Effector CD8-positive, alpha-beta T cell (primary cell): ENCODE data around the gene CDK7.
"Not testable (repeated sequence)": the region's sequence is repeated elsewhere in the genome, so short reads cannot be mapped to it uniquely, and the experiment has no call there.

ENCODE experiments used
- DNase-seq: peaks from one replicate; lab custom pipeline; 2025; lab: John Stamatoyannopoulos, UW
- total RNA-seq, 4 experiments: gene quantifications; one replicate each; lab custom pipeline; 2026; lab: John Stamatoyannopoulos, UW

Gene CDK7
- 19.2 to 44.0 (median 28.2) reads per million in 4 experiments for total RNA-seq

GRCh38 chr5:69234457-69235268 lies at the start of gene CDK7:
Gene CDK7, plus strand, starts transcription at chr5:69234886. Its CDS starts 90 bp downstream, at chr5:69234976.
- peak; percentile 84 for DNase-seq

GRCh38 chr5:69187342-69187741 lies 47.3 kb upstream of the CDK7 start:
- no peak for DNase-seq

GRCh38 chr5:69188811-69189161 lies 45.9 kb upstream of the CDK7 start:
- DNase-seq, result no peak

- peak; percentile 86 for DNase-seq
Observed at GRCh38 chr5:69189162-69190086, 45.3 kb upstream of the CDK7 start, which contains the start of gene CENPH. Gene CENPH, plus strand, starts transcription at chr5:69189583. Its CDS starts 52 bp downstream, at chr5:69189635.

- DNase-seq, result no peak
Observed at GRCh38 chr5:69202497-69202896, 32.2 kb upstream of the CDK7 start.

GRCh38 chr5:69206528-69207190 lies 28.0 kb upstream of the CDK7 start:
- DNase-seq, result no peak

GRCh38 chr5:69209602-69210001 lies 25.1 kb upstream of the CDK7 start:
- no peak for DNase-seq

- no peak for DNase-seq
Observed at GRCh38 chr5:69211200-69211599, 23.5 kb upstream of the CDK7 start.

- DNase-seq, result no peak
Observed at GRCh38 chr5:69212022-69212421, 22.7 kb upstream of the CDK7 start.

- DNase-seq, result no peak
Observed at GRCh38 chr5:69213513-69214215, 21.0 kb upstream of the CDK7 start.

GRCh38 chr5:69217151-69217511 lies 17.6 kb upstream of the CDK7 start:
- no peak for DNase-seq

GRCh38 chr5:69217548-69218526 lies 16.8 kb upstream of the CDK7 start:
- peak; percentile 91 for DNase-seq

GRCh38 chr5:69219939-69220338 lies 14.7 kb upstream of the CDK7 start:
- no peak for DNase-seq

GRCh38 chr5:69220371-69220770 lies 14.3 kb upstream of the CDK7 start:
- not testable (repeated sequence) for DNase-seq

GRCh38 chr5:69220833-69221232 lies 13.9 kb upstream of the CDK7 start:
- not testable (repeated sequence) for DNase-seq

GRCh38 chr5:69224520-69224919 lies 10.2 kb upstream of the CDK7 start:
- no peak for DNase-seq

- no peak for DNase-seq
Observed at GRCh38 chr5:69225860-69226259, 8.8 kb upstream of the CDK7 start.

- no peak for DNase-seq
Observed at GRCh38 chr5:69230181-69230580, 4.5 kb upstream of the CDK7 start.

GRCh38 chr5:69231281-69231680 lies 3.4 kb upstream of the CDK7 start:
- no peak for DNase-seq

- no peak for DNase-seq
Observed at GRCh38 chr5:69231851-69232250, 2.8 kb upstream of the CDK7 start.
